ENCODE results near the gene HNF1B.

Gene HNF1B

DNA sequence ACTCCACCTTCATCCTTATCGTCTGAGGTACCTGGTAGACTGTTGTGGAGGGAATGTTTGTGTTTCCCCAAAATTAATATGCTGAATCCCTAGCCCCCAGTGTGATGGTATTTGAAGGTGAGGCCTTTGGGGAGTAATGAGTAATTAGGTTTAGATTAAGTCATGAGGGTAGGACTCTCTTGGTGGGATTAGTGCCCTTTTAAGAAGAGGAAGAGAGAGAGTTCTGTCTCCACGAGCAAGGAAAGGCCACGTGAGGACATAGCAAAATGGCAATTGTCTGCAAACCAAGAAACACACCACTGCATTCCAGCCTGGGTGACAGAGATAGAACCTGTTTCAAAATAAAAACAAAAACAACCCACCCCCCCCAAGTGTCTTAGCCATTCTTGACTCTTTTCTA lies 80.6 kb downstream of the HNF1B start:
- TF ChIP-seq, protein P1, sequence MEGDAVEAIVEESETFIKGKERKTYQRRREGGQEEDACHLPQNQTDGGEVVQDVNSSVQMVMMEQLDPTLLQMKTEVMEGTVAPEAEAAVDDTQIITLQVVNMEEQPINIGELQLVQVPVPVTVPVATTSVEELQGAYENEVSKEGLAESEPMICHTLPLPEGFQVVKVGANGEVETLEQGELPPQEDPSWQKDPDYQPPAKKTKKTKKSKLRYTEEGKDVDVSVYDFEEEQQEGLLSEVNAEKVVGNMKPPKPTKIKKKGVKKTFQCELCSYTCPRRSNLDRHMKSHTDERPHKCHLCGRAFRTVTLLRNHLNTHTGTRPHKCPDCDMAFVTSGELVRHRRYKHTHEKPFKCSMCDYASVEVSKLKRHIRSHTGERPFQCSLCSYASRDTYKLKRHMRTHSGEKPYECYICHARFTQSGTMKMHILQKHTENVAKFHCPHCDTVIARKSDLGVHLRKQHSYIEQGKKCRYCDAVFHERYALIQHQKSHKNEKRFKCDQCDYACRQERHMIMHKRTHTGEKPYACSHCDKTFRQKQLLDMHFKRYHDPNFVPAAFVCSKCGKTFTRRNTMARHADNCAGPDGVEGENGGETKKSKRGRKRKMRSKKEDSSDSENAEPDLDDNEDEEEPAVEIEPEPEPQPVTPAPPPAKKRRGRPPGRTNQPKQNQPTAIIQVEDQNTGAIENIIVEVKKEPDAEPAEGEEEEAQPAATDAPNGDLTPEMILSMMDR (IDR thresholded peaks at IDR 0.05; ENCODE audit: insufficient read depth, low read length, poor library complexity, severe bottlenecking), result no peak
- H3K36me3 ChIP-seq (ENCODE audit: control insufficient read depth, insufficient read depth, low read length), result no peaks in the 10 kb centered on the region
- H3K4me3 ChIP-seq (replicated peaks; ENCODE audit: low read depth, low read length), result no peak overlapping the region
- H3K27me3 ChIP-seq (replicated peaks; ENCODE audit: control insufficient read depth, insufficient read depth, low read length), result no peaks in the 10 kb centered on the region
- no peak for DNase-seq (ENCODE audit: extremely low read depth, insufficient read length)

DNA sequence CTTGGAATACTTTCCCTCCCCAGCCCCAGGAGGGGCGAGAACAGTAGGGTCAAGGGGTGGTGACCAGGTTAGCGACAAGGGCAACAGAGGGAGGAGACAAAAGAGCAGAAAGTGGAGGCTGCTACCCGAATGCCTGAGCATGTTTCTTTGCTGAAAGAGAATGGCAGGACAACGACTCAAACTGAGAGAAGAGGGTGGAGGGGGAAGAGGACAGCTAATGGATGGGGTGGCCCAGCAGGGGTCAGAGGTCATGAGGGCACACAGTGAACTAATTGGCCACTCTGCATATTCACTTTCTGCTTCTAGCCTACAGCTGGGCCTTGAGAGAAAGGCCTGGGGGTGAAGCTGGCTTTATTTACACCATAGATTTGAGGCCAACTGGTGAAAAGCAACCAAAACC lies 82.5 kb downstream of the HNF1B start:
- no peak for DNase-seq (ENCODE audit: extremely low read depth, insufficient read length)
- Histone ChIP-seq H3K4me3 (replicated peaks; ENCODE audit: low read depth, low read length) (no peak overlapping the region), H3K27me3 (replicated peaks; ENCODE audit: control insufficient read depth, insufficient read depth, low read length) (no peaks in the 10 kb centered on the region), H3K36me3 (ENCODE audit: control insufficient read depth, insufficient read depth, low read length) (no peaks in the 10 kb centered on the region)
- TF ChIP-seq, protein P1 (IDR thresholded peaks at IDR 0.05; ENCODE audit: insufficient read depth, low read length, poor library complexity, severe bottlenecking), result no peak

DNA sequence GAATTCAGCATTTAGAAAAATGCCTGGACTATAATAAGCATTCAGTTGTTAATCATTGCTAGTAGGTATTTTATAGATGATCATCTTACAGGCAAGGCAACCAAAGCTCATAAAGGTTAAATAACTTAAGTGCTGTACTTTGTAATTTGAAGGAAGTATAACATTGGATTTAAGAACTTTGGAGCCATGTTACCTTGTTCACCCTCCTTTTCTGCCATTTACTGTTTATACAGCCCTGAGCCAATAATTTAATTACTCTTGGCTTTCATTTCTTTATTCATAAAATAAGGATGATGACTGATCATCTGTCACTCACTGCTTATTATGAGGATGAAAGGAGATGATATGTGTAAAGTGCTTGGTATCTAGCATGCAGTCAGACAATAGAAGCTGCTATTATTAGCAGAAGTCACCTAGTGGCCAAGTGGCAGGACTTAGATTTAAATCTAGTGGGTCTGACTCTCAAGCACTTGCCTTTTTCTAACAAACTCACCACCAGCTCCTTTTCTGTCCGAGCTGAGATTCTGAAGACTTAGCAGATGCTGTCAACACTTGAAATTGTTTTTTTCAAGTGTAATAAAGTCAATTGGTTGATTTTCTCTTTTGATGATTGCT lies 83.4 kb downstream of the HNF1B start:
- DNase-seq (ENCODE audit: extremely low read depth, insufficient read length), result no peak
- Histone ChIP-seq H3K36me3 (ENCODE audit: control insufficient read depth, insufficient read depth, low read length) (no peaks in the 10 kb centered on the region), H3K4me3 (replicated peaks; ENCODE audit: low read depth, low read length) (no peak overlapping the region), H3K27me3 (replicated peaks; ENCODE audit: control insufficient read depth, insufficient read depth, low read length) (no peaks in the 10 kb centered on the region)
- TF ChIP-seq, protein P1 (IDR thresholded peaks at IDR 0.05; ENCODE audit: insufficient read depth, low read length, poor library complexity, severe bottlenecking), result no peak

DNA sequence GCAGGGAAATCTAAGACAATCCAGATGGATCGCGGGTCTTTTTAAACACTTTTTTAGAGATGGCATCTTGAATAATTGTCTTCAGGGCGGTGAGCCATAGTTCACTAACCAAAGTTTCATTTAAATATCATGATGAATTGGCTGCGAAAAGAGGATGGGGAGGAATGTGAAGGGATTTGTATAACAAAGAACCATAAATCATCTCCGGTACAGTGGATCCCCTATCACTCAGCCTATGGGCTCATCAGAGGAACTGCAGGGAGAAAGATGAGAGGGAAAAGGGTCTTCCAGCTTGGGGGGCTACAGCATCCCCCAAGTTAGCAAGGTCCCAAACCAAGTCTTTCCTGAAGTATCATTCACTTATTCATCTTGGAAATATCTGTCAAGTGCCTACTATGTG lies 84.9 kb downstream of the HNF1B start:
- Histone ChIP-seq H3K4me3 (replicated peaks; ENCODE audit: low read depth, low read length) (no peak overlapping the region), H3K36me3 (ENCODE audit: control insufficient read depth, insufficient read depth, low read length) (no peaks in the 10 kb centered on the region), H3K27me3 (replicated peaks; ENCODE audit: control insufficient read depth, insufficient read depth, low read length) (no peaks in the 10 kb centered on the region)
- TF ChIP-seq, protein P1 (IDR thresholded peaks at IDR 0.05; ENCODE audit: insufficient read depth, low read length, poor library complexity, severe bottlenecking), result no peak
- DNase-seq (ENCODE audit: extremely low read depth, insufficient read length), result no peak

DNA sequence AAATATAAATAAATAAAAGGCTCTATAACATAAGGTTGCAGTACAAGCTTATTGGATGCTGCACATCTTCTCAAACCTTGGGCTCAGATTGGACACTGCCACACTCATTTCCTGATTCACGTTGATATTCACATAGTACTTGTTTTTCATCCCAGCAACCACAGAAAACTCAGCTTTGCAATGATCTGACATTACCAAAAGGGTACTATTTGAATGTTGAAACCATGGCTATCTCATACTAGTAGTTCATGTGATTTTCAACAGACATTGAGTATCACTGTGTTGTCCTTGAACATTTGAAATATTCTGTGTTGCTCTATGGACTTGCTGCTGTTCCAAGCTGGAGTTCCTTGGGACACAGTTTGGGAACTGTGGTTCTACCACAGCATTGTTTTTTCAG lies 87.7 kb downstream of the HNF1B start:
- Histone ChIP-seq H3K36me3 (ENCODE audit: control insufficient read depth, insufficient read depth, low read length) (no peaks in the 10 kb centered on the region), H3K4me3 (replicated peaks; ENCODE audit: low read depth, low read length) (no peak overlapping the region), H3K27me3 (replicated peaks; ENCODE audit: control insufficient read depth, insufficient read depth, low read length) (no peaks in the 10 kb centered on the region)
- TF ChIP-seq, protein P1 (IDR thresholded peaks at IDR 0.05; ENCODE audit: insufficient read depth, low read length, poor library complexity, severe bottlenecking), result no peak
- no peak for DNase-seq (ENCODE audit: extremely low read depth, insufficient read length)

DNA sequence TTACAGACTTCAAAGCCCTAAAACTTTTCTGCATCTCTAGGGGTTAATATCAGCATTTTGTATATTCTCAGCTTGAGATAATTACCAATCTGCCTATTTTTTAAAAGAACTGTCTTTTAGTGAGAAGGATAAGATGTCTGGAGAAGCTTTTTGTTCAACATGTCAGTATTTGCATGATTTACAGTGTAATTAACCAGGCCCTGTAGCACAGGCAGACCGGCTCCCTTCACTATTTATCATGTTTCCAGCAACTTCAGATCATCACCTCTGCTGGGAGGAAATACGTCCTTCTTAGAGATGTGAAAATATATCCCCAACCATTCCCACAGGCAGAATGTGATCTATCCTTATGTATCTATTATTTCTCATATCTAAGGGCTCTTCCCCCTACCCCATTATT lies 93.0 kb downstream of the HNF1B start:
- TF ChIP-seq, protein P1 (IDR thresholded peaks at IDR 0.05; ENCODE audit: insufficient read depth, low read length, poor library complexity, severe bottlenecking), result no peak
- no peak for DNase-seq (ENCODE audit: extremely low read depth, insufficient read length)
- no peak overlapping the region for H3K4me3 ChIP-seq (replicated peaks; ENCODE audit: low read depth, low read length)
- 0 out of 2 replicates have a peak, but pooled peaks cover 2% of the 10 kb centered on the region for H3K27me3 ChIP-seq (replicated peaks; ENCODE audit: control insufficient read depth, insufficient read depth, low read length)
- no peaks in the 10 kb centered on the region for H3K36me3 ChIP-seq (ENCODE audit: control insufficient read depth, insufficient read depth, low read length)
